Measurements from ENCODE around the gene SLC26A3.
A peak's percentile ranks its signal among the peaks of the same experiment; 100 is the strongest.

SLC26A3 gene

GRCh38 chr7:107743567-107744344 lies 59.3 kb downstream of the SLC26A3 start, which contains the start of gene CBLL1:
TSS of gene CBLL1 (plus strand) at chr7:107744142. CDS start at chr7:107744164, 22 bp downstream.
- peak; percentile 97 for DNase-seq

- DNase-seq: no peak
Observed at GRCh38 chr7:107742678-107743566, 60.1 kb downstream of the SLC26A3 start.

- DNase-seq: no peak
Observed at GRCh38 chr7:107728276-107728675, 74.7 kb downstream of the SLC26A3 start.

- DNase-seq: no peak
Observed at GRCh38 chr7:107726356-107727130, 76.5 kb downstream of the SLC26A3 start.

GRCh38 chr7:107725138-107725740 lies 77.8 kb downstream of the SLC26A3 start:
- peak; percentile 39 to 63 for DNase-seq

- no peak for DNase-seq
Observed at GRCh38 chr7:107723255-107723654, 79.8 kb downstream of the SLC26A3 start.

GRCh38 chr7:107721286-107721685 lies 81.7 kb downstream of the SLC26A3 start:
- no peak for DNase-seq

GRCh38 chr7:107718456-107719193 lies 84.4 kb downstream of the SLC26A3 start:
- no peak for DNase-seq

- DNase-seq: no peak
Observed at GRCh38 chr7:107715531-107715930, 87.5 kb downstream of the SLC26A3 start.
